HG02588 (cell line): ENCODE measurements around the gene EMD.

Experiments
- ATAC-seq: cut with Tn5 transposase; IDR thresholded peaks from one replicate; pipeline ENCODE4 v1.9.1; 2021; ENCODE audit warnings: mild to moderate bottlenecking, moderate library complexity; ENCODE audit not compliant: unreplicated experiment

Gene EMD

GRCh38 chrX:154378799-154379568 lies at the start of gene EMD:
EMD (plus strand) TSS chrX:154379295; CDS start chrX:154379485, 190 bp downstream.
- ATAC-seq: peak; percentile 77

- ATAC-seq: no peak
Measured at GRCh38 chrX:154332561-154332960, 46.5 kb upstream of the EMD start.

GRCh38 chrX:154333116-154333515 lies 46.0 kb upstream of the EMD start:
- no peak for ATAC-seq

- ATAC-seq: peak; percentile 64
Measured at GRCh38 chrX:154333837-154334271, 45.2 kb upstream of the EMD start.

- ATAC-seq: no peak
Measured at GRCh38 chrX:154334496-154334895, 44.6 kb upstream of the EMD start.

- ATAC-seq: peak; percentile 66
Measured at GRCh38 chrX:154341399-154342298, 37.4 kb upstream of the EMD start.

- peak; percentile 10 for ATAC-seq
Measured at GRCh38 chrX:154343063-154343462, 36.0 kb upstream of the EMD start.

GRCh38 chrX:154343620-154344019 lies 35.5 kb upstream of the EMD start:
- peak; percentile 19 for ATAC-seq

GRCh38 chrX:154348114-154348531 lies 31.0 kb upstream of the EMD start:
- no peak for ATAC-seq

GRCh38 chrX:154348646-154349358 lies 30.3 kb upstream of the EMD start:
- no peak for ATAC-seq

- no peak for ATAC-seq
Measured at GRCh38 chrX:154349359-154349935, 29.6 kb upstream of the EMD start.

- no peak for ATAC-seq
Measured at GRCh38 chrX:154349979-154350378, 29.1 kb upstream of the EMD start.

- ATAC-seq: no peak
Measured at GRCh38 chrX:154350429-154351182, 28.5 kb upstream of the EMD start.

GRCh38 chrX:154351183-154352011 lies 27.7 kb upstream of the EMD start:
- no peak for ATAC-seq

GRCh38 chrX:154352012-154352401 lies 27.1 kb upstream of the EMD start:
- ATAC-seq: no peak

GRCh38 chrX:154352466-154352865 lies 26.6 kb upstream of the EMD start:
- ATAC-seq: no peak

- no peak for ATAC-seq
Measured at GRCh38 chrX:154353172-154353843, 25.8 kb upstream of the EMD start.

GRCh38 chrX:154354013-154354412 lies 25.1 kb upstream of the EMD start:
- ATAC-seq: no peak

GRCh38 chrX:154354516-154354915 lies 24.6 kb upstream of the EMD start:
- no peak for ATAC-seq
